HepG2 (cell line): ENCODE results near the gene USP20. TPM values are rescaled to one million over a fixed set of nuclear protein-coding genes. Genes with fewer than 3 reads are reported as not detected.

Source experiments
- ARHGAP35 ChIP-seq: sonication (generic); formaldehyde crosslinking; IDR thresholded peaks from 2 replicates; pipeline ENCODE4 v1.9.0; 2022; ENCODE audit warnings: mild to moderate bottlenecking, inconsistent platforms, moderate library complexity, missing genetic modification reagents, borderline replicate concordance
- ARNTL ChIP-seq: sonication (generic); formaldehyde crosslinking; IDR thresholded peaks from 2 replicates; pipeline ENCODE4 v1.4.0; 2020; ENCODE audit warnings: mild to moderate bottlenecking, missing genetic modification reagents
- GTF2F1 ChIP-seq: fragments of 150-350 bp; IDR thresholded peaks from 2 replicates; pipeline ENCODE4 v1.6.1; 2014; ENCODE audit warnings: low read length
- KAT8 ChIP-seq: IDR thresholded peaks from 2 replicates; pipeline ENCODE4 v1.6.1; 2016; ENCODE audit warnings: missing genetic modification reagents, missing compliant biosample characterization
- KMT2B ChIP-seq: IDR thresholded peaks from 2 replicates; pipeline ENCODE4 v1.6.1; 2016; ENCODE audit warnings: missing genetic modification reagents, missing compliant biosample characterization
- MED13 ChIP-seq: sonication (generic); formaldehyde crosslinking; IDR thresholded peaks from 2 replicates; pipeline ENCODE4 v1.5.0; 2020; ENCODE audit warnings: missing genetic modification reagents
- MTF1 ChIP-seq: sonication (generic); formaldehyde crosslinking; IDR thresholded peaks from 2 replicates; pipeline ENCODE4 v1.5.0; 2020; ENCODE audit warnings: missing genetic modification reagents
- PHF21A ChIP-seq: sonication (generic); formaldehyde crosslinking; IDR thresholded peaks from 2 replicates; pipeline ENCODE4 v1.5.0; 2020; ENCODE audit warnings: mild to moderate bottlenecking, missing genetic modification reagents
- POLR2A ChIP-seq, 2 experiments: IDR thresholded peaks; 2 replicates each; pipeline ENCODE4 v1.6.1; 2011; ENCODE audit warnings: low read depth in 2 of 2, low read length in 2 of 2, mild to moderate bottlenecking in 1 of 2, moderate library complexity in 1 of 2; ENCODE audit not compliant: insufficient read depth in 1 of 2
- RFXAP ChIP-seq: sonication (generic); formaldehyde crosslinking; IDR thresholded peaks from 2 replicates; pipeline ENCODE4 v1.4.0; 2020; ENCODE audit warnings: missing genetic modification reagents, borderline replicate concordance
- RORA ChIP-seq: sonication (generic); formaldehyde crosslinking; IDR thresholded peaks from 2 replicates; pipeline ENCODE4 v1.5.0; 2020; ENCODE audit warnings: mild to moderate bottlenecking, missing genetic modification reagents, moderate library complexity
- SIN3B ChIP-seq: fragments of 150-350 bp; IDR thresholded peaks from 2 replicates; pipeline ENCODE4 v1.6.1; 2014; ENCODE audit warnings: low read length
- SP1 ChIP-seq, 2 experiments: fragments of 450-650 bp in 1 of 2; sonication (generic) in 1 of 2; formaldehyde crosslinking in 1 of 2; IDR thresholded peaks; 2 replicates each; pipeline versions ENCODE4 v1.4.0 to v1.6.1; 2016 to 2020; ENCODE audit warnings: missing genetic modification reagents in 1 of 2
- SRF ChIP-seq: IDR thresholded peaks from 2 replicates; pipeline ENCODE4 v1.6.1; 2011; ENCODE audit warnings: mild to moderate bottlenecking, low read depth, low read length, moderate library complexity
- ZBTB21 ChIP-seq: sonication (generic); formaldehyde crosslinking; IDR thresholded peaks from 2 replicates; pipeline ENCODE4 v1.4.0; 2020; ENCODE audit warnings: missing genetic modification reagents
- ZBTB8A ChIP-seq: sonication (generic); formaldehyde crosslinking; IDR thresholded peaks from 2 replicates; pipeline ENCODE4 v1.4.0; 2020; ENCODE audit warnings: mild to moderate bottlenecking, low read depth, missing genetic modification reagents, borderline replicate concordance
- ZC3H4 ChIP-seq: sonication (generic); formaldehyde crosslinking; IDR thresholded peaks from 2 replicates; pipeline ENCODE4 v1.4.0; 2020; ENCODE audit warnings: missing genetic modification reagents, borderline replicate concordance
- ZMYM3 ChIP-seq: sonication (generic); formaldehyde crosslinking; IDR thresholded peaks from 2 replicates; pipeline ENCODE4 v1.5.1; 2020; ENCODE audit warnings: mild to moderate bottlenecking, missing genetic modification reagents
- ZNF138 ChIP-seq: sonication (generic); formaldehyde crosslinking; IDR thresholded peaks from 2 replicates; pipeline ENCODE4 v1.5.0; 2020; ENCODE audit warnings: mild to moderate bottlenecking, low read depth, missing genetic modification reagents
- ZNF160 ChIP-seq: sonication (generic); formaldehyde crosslinking; IDR thresholded peaks from 2 replicates; pipeline ENCODE4 v1.8.0; 2022; ENCODE audit warnings: mild to moderate bottlenecking, inconsistent platforms, missing genetic modification reagents
- ZNF235 ChIP-seq: sonication (generic); formaldehyde crosslinking; IDR thresholded peaks from 2 replicates; pipeline ENCODE4 v1.8.1; 2023; ENCODE audit warnings: mild to moderate bottlenecking, missing genetic modification reagents, borderline replicate concordance
- ZNF251 ChIP-seq: sonication (generic); formaldehyde crosslinking; IDR thresholded peaks from 2 replicates; pipeline ENCODE4 v1.9.0; 2021; ENCODE audit warnings: mild to moderate bottlenecking, missing genetic modification reagents
- ZNF296 ChIP-seq: sonication (generic); formaldehyde crosslinking; conservative IDR thresholded peaks from 2 replicates; pipeline ENCODE4 v1.5.0; 2020; ENCODE audit warnings: mild to moderate bottlenecking, missing genetic modification reagents
- ZNF746 ChIP-seq: sonication (generic); formaldehyde crosslinking; IDR thresholded peaks from 2 replicates; pipeline ENCODE4 v1.8.0; 2022; ENCODE audit warnings: mild to moderate bottlenecking, missing genetic modification reagents
- ZNF761 ChIP-seq: sonication (generic); formaldehyde crosslinking; conservative IDR thresholded peaks from 2 replicates; pipeline ENCODE4 v1.4.0; 2020; ENCODE audit warnings: mild to moderate bottlenecking, missing genetic modification reagents
- ZNF792 ChIP-seq: IDR thresholded peaks from 2 replicates; pipeline ENCODE4 v1.6.1; 2016
- polyA plus RNA-seq, 8 experiments: library from polyadenylated mRNA; depleted of rRNA in 3 of 8; stranded (reverse) in 7 of 8; unstranded in 1 of 8; fragments of >200 nt; fragmentation: Illumina TruSeq in 4 of 8; extraction: Trizol in 4 of 8; gene quantifications; 2 replicates each; pipeline versions ENCODE4 v1.2.1 to v1.2.3, GENCODE V29; 2011 to 2016; ENCODE audit warnings: low read depth in 4 of 8, missing spikeins in 1 of 8, mixed read lengths in 1 of 8; ENCODE audit not compliant: insufficient read depth in 1 of 8
- total RNA-seq, 5 experiments: library from RNA; depleted of rRNA; stranded (reverse); fragments of >200 nt; fragmentation: Illumina TruSeq; extraction: Trizol; gene quantifications; 2 replicates each; pipeline ENCODE4 v1.2.3, GENCODE V29; 2016; ENCODE audit warnings: low read depth in 1 of 5
- TF ChIP-seq, protein P1 (sequence below): sonication (generic); formaldehyde crosslinking; IDR thresholded peaks from 2 replicates; pipeline ENCODE4 v1.4.0; 2020; ENCODE audit warnings: missing genetic modification reagents, borderline replicate concordance
- TF ChIP-seq, protein P2 (sequence below): sonication (generic); formaldehyde crosslinking; IDR thresholded peaks from 2 replicates; pipeline ENCODE4 v1.5.1; 2020; ENCODE audit warnings: missing genetic modification reagents, mild to moderate bottlenecking, borderline replicate concordance

Gene USP20
- total and polyA plus RNA-seq, 2 of the 13 experiments (the other 11 are each of a cell fraction or from before 2014, with no cell fraction given): 4.4 to 5.9 TPM

DNA sequence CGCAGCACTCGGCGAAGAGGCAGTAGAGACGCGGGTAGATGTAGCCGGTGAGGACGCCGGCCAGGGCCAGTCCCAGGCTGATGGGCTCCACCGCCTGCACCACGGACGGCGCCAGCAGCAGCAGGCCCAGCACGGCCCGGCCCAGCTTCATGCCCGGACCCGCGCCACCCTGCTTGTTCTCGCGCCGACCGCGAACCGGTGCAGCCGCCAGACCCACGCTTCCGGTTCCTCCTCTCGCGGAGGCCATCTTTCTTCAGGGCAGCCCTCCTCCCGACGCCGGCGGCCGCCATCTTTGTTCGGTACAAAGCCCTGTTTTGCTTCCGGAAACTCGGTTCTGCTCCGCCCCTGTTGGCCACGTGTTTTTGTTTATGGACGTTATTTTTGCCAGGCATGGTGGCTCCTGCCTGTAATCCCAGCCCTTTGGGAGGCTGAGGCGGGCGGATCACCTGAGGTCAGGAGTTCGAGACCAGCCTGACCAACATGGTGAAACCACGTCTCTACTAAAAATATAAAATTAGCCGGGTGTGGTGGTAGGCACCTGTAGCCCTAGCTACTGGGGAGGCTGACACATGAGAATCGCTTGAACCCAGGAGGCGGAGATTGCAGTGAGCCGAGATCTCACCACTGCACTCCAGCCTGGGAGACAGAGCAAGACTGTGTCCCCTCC lies 11.2 kb upstream of the USP20 start, which contains the start of gene TOR1A (continued):
- peak; percentile 71; the same call in 1 of the 2 replicates for TF ChIP-seq PHF21A (CRISPR knock-in tag)
- TF ChIP-seq MTF1 (CRISPR knock-in tag): no peak
- peak; percentile 59; the same call in 1 of the 2 replicates for TF ChIP-seq ZNF746 (CRISPR knock-in tag)
- TF ChIP-seq SRF: no peak
- peak; percentile 94 for TF ChIP-seq ZNF792 (CRISPR knock-in tag)
- TF ChIP-seq POLR2A (IDR thresholded peaks at IDR 0.05; ENCODE audit: insufficient read depth in 1 of 2, low read depth in 2 of 2, low read length in 2 of 2): peak; percentile 77 to 93
- TF ChIP-seq, protein P1, sequence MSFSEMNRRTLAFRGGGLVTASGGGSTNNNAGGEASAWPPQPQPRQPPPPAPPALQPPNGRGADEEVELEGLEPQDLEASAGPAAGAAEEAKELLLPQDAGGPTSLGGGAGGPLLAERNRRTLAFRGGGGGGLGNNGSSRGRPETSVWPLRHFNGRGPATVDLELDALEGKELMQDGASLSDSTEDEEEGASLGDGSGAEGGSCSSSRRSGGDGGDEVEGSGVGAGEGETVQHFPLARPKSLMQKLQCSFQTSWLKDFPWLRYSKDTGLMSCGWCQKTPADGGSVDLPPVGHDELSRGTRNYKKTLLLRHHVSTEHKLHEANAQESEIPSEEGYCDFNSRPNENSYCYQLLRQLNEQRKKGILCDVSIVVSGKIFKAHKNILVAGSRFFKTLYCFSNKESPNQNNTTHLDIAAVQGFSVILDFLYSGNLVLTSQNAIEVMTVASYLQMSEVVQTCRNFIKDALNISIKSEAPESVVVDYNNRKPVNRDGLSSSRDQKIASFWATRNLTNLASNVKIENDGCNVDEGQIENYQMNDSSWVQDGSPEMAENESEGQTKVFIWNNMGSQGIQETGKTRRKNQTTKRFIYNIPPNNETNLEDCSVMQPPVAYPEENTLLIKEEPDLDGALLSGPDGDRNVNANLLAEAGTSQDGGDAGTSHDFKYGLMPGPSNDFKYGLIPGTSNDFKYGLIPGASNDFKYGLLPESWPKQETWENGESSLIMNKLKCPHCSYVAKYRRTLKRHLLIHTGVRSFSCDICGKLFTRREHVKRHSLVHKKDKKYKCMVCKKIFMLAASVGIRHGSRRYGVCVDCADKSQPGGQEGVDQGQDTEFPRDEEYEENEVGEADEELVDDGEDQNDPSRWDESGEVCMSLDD (CRISPR knock-in tag): no peak
- TF ChIP-seq ZNF251 (CRISPR knock-in tag): no peak
- TF ChIP-seq SIN3B: peak; percentile 22; the same call in 1 of the 2 replicates
- TF ChIP-seq ZC3H4 (CRISPR knock-in tag): no peak
- TF ChIP-seq ZNF235 (CRISPR knock-in tag): peak; percentile 70; the same call in 1 of the 2 replicates
- TF ChIP-seq ZNF138: peak; percentile 79; the same call in 1 of the 2 replicates
- TF ChIP-seq KMT2B (CRISPR knock-in tag): peak; percentile 94
- TF ChIP-seq ZNF296: no peak
- no peak for TF ChIP-seq RORA (CRISPR knock-in tag)
- peak; percentile 78; the same call in 1 of the 2 replicates for TF ChIP-seq ZNF761 (CRISPR knock-in tag)
- TF ChIP-seq ARNTL (CRISPR knock-in tag): peak; percentile 79
- TF ChIP-seq ZBTB8A: 0 out of 2 replicates have a peak, but pooled peaks have one; percentile 43
- peak; percentile 53; the same call in 1 of the 2 replicates for TF ChIP-seq RFXAP
- TF ChIP-seq GTF2F1: no peak
- TF ChIP-seq SP1 (IDR thresholded peaks at IDR 0.05): no peak
- TF ChIP-seq SP1 (CRISPR knock-in tag; IDR thresholded peaks at IDR 0.05): peak; percentile 88
- peak; percentile 29; the same call in 1 of the 2 replicates for TF ChIP-seq MED13 (CRISPR knock-in tag)
- TF ChIP-seq ZMYM3 (CRISPR knock-in tag): peak; percentile 93
- TF ChIP-seq ZBTB21 (CRISPR knock-in tag): peak; percentile 34; the same call in 1 of the 2 replicates
- TF ChIP-seq ARHGAP35 (CRISPR knock-in tag): peak; percentile 59; the same call in 1 of the 2 replicates
- no peak; the same call in 1 of the 2 replicates for TF ChIP-seq ZNF160 (CRISPR knock-in tag)
- peak; percentile 98 for TF ChIP-seq KAT8 (CRISPR knock-in tag)
- TF ChIP-seq, protein P2, sequence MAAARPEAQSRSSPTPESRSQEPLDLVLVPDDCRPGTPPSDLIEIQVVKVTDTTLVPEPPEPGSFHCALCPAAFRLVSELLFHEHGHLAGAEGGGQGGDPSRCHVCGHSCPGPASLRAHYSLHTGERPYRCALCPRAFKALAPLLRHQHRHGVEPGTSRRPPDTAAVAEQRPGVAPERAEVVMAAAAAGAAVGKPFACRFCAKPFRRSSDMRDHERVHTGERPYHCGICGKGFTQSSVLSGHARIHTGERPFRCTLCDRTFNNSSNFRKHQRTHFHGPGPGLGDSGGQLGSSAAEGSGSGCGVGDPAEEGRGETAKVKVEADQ (CRISPR knock-in tag): peak; percentile 67; the same call in 1 of the 2 replicates
